H9 (cell line): Measurements from ENCODE around the gene PNKP. TPM values are rescaled to one million over a fixed set of nuclear protein-coding genes. Genes with fewer than 3 reads are reported as not detected.
A peak's percentile ranks its signal among the peaks of the same experiment; 100 is the strongest.

Source experiments
- DNase-seq: peaks from one replicate; pipeline ENCODE4 v3.0.0-alpha.2; 2017
- H2AFZ ChIP-seq: one replicate; pipeline ENCODE4 v1.6.1; 2013; ENCODE audit warnings: mild to moderate bottlenecking, low read length, control low read depth, moderate library complexity
- H2AK5ac ChIP-seq: 2 replicates; pipeline ENCODE4 v1.6.1; 2013; ENCODE audit warnings: low read length, control low read depth, mixed read lengths; ENCODE audit not compliant: insufficient read length
- H2BK120ac ChIP-seq: one replicate; pipeline ENCODE4 v1.6.1; 2013; ENCODE audit warnings: low read depth, mild to moderate bottlenecking, low read length, control low read depth, inconsistent platforms; ENCODE audit not compliant: poor library complexity, severe bottlenecking
- H2BK12ac ChIP-seq: 2 replicates; pipeline ENCODE4 v1.6.1; 2013; ENCODE audit warnings: low read length, control low read depth, mixed read lengths, low read depth; ENCODE audit not compliant: insufficient read length
- H2BK15ac ChIP-seq: 2 replicates; pipeline ENCODE4 v1.6.1; 2013; ENCODE audit warnings: low read depth, low read length, control low read depth
- H2BK20ac ChIP-seq: one replicate; pipeline ENCODE4 v1.6.1; 2013; ENCODE audit warnings: low read depth, mild to moderate bottlenecking, low read length, control low read depth, inconsistent platforms; ENCODE audit not compliant: poor library complexity, severe bottlenecking
- H2BK5ac ChIP-seq: 2 replicates; pipeline ENCODE4 v1.6.1; 2013; ENCODE audit warnings: low read length, control low read depth, mixed read lengths; ENCODE audit not compliant: insufficient read length
- H3K14ac ChIP-seq: 2 replicates; pipeline ENCODE4 v1.6.1; 2013; ENCODE audit warnings: low read length, control low read depth; ENCODE audit not compliant: insufficient read depth
- H3K18ac ChIP-seq: 2 replicates; pipeline ENCODE4 v1.6.1; 2013; ENCODE audit warnings: low read depth, mild to moderate bottlenecking, mixed read lengths, low read length, control low read depth; ENCODE audit not compliant: insufficient read length
- H3K23ac ChIP-seq: 2 replicates; pipeline ENCODE4 v1.6.1; 2013; ENCODE audit warnings: low read length, control low read depth, mixed read lengths, low read depth; ENCODE audit not compliant: insufficient read length
- H3K23me2 ChIP-seq: 2 replicates; pipeline ENCODE4 v1.6.1; 2013; ENCODE audit warnings: low read depth, mild to moderate bottlenecking, mixed read lengths, low read length, control low read depth; ENCODE audit not compliant: insufficient read length, poor library complexity, severe bottlenecking
- H3K27ac ChIP-seq: 2 replicates; pipeline ENCODE4 v1.5.1; 2013; ENCODE audit warnings: low read length, control low read depth, mixed read lengths, low read depth; ENCODE audit not compliant: insufficient read length
- H3K27me3 ChIP-seq: 2 replicates; pipeline ENCODE4 v1.6.1; 2013; ENCODE audit warnings: low read length, control low read depth, inconsistent platforms; ENCODE audit not compliant: insufficient read depth
- H3K4ac ChIP-seq: 2 replicates; pipeline ENCODE4 v1.6.1; 2013; ENCODE audit warnings: low read depth, mild to moderate bottlenecking, control low read depth, inconsistent platforms, low read length, moderate library complexity
- H3K4me1 ChIP-seq: 2 replicates; pipeline ENCODE4 v1.6.1; 2013; ENCODE audit warnings: low read length, control low read depth, inconsistent platforms; ENCODE audit not compliant: insufficient read depth
- H3K4me2 ChIP-seq: 2 replicates; pipeline ENCODE4 v1.6.1; 2013; ENCODE audit warnings: low read length, control low read depth, mixed read lengths; ENCODE audit not compliant: insufficient read length, insufficient read depth
- H3K56ac ChIP-seq: 2 replicates; pipeline ENCODE4 v1.6.1; 2013; ENCODE audit warnings: low read depth, mild to moderate bottlenecking, mixed read lengths, low read length, control low read depth; ENCODE audit not compliant: insufficient read length
- H3K79me1 ChIP-seq: 2 replicates; pipeline ENCODE4 v1.6.1; 2013; ENCODE audit warnings: low read depth, mild to moderate bottlenecking, moderate library complexity, low read length, control low read depth, inconsistent platforms; ENCODE audit not compliant: insufficient read depth, poor library complexity, severe bottlenecking
- H3K79me2 ChIP-seq: 2 replicates; pipeline ENCODE4 v1.6.1; 2013; ENCODE audit warnings: low read length, control low read depth, inconsistent platforms; ENCODE audit not compliant: insufficient read depth
- H3K9ac ChIP-seq: 2 replicates; pipeline ENCODE4 v1.6.1; 2013; ENCODE audit warnings: low read length, control low read depth, mixed read lengths; ENCODE audit not compliant: insufficient read length; ENCODE audit errors: extremely low read depth
- H3K9me3 ChIP-seq: one replicate; pipeline ENCODE4 v1.6.1; 2013; ENCODE audit warnings: low read depth, low read length, inconsistent platforms; ENCODE audit not compliant: control insufficient read depth
- H3T11ph ChIP-seq: one replicate; pipeline ENCODE4 v1.6.1; 2013; ENCODE audit warnings: mild to moderate bottlenecking, low read length, control low read depth, inconsistent platforms
- H4K20me1 ChIP-seq: one replicate; pipeline ENCODE4 v1.6.1; 2013; ENCODE audit not compliant: control insufficient read depth, insufficient read length, insufficient read depth
- H4K5ac ChIP-seq: 2 replicates; pipeline ENCODE4 v1.6.1; 2013; ENCODE audit warnings: low read depth, mild to moderate bottlenecking, mixed read lengths, low read length, control low read depth; ENCODE audit not compliant: insufficient read length
- H4K8ac ChIP-seq: replicated peaks from 2 replicates; pipeline ENCODE4 v1.6.1; 2013; ENCODE audit warnings: low read length, control low read depth, mixed read lengths, low read depth; ENCODE audit not compliant: insufficient read length
- H4K91ac ChIP-seq: 2 replicates; pipeline ENCODE4 v1.6.1; 2013; ENCODE audit warnings: low read depth, mild to moderate bottlenecking, moderate library complexity, mixed read lengths, low read length, control low read depth; ENCODE audit not compliant: insufficient read length
- H3K27ac Mint-ChIP-seq, 3 experiments: 2 replicates in 2 of 3; 3 replicates in 1 of 3; pipeline ENCODE4 v1.8.0; 2020 to 2021; ENCODE audit warnings: mixed read lengths in 3 of 3, mild to moderate bottlenecking in 1 of 3, moderate library complexity in 1 of 3
- H3K27me3 Mint-ChIP-seq: 2 replicates; pipeline ENCODE4 v1.8.0; 2021; ENCODE audit warnings: low read depth, mild to moderate bottlenecking, moderate library complexity, mixed read lengths
- H3K36me3 Mint-ChIP-seq, 3 experiments: 2 replicates in 2 of 3; 3 replicates in 1 of 3; pipeline ENCODE4 v1.8.0; 2020 to 2021; ENCODE audit warnings: low read depth in 3 of 3, mixed read lengths in 3 of 3; ENCODE audit not compliant: insufficient read depth in 1 of 3
- H3K4me1 Mint-ChIP-seq, 2 experiments: 2 replicates each; pipeline ENCODE4 v1.8.0; 2020; ENCODE audit warnings: mixed read lengths in 2 of 2
- H3K4me3 Mint-ChIP-seq, 2 experiments: 2 replicates in 1 of 2; 3 replicates in 1 of 2; pipeline ENCODE4 v1.8.0; 2020 to 2021; ENCODE audit warnings: mild to moderate bottlenecking in 2 of 2, mixed read lengths in 2 of 2, moderate library complexity in 1 of 2
- H3K9me3 Mint-ChIP-seq, 2 experiments: 2 replicates in 1 of 2; 3 replicates in 1 of 2; pipeline ENCODE4 v1.8.0; 2020; ENCODE audit warnings: mild to moderate bottlenecking in 2 of 2, mixed read lengths in 2 of 2, moderate library complexity in 1 of 2
- CTCF ChIP-seq: fragments of 200-600 bp; sonication (generic); conservative IDR thresholded peaks from 3 replicates; pipeline ENCODE4 v1.8.0; 2021; ENCODE audit warnings: antibody characterized with exemption, mild to moderate bottlenecking
- WGBS: extraction: QIAGEN DNeasy Blood & Tissue Kit; methylation state at CpG from one replicate; pipeline ENCODE4 v1.1.7; 2013; ENCODE audit warnings: missing lambda C conversion rate, low lambda C conversion rate, mixed read lengths; ENCODE audit not compliant: insufficient read length; ENCODE audit errors: extremely low coverage; 5-methylcytosine and 5-hydroxymethylcytosine counted together
- total RNA-seq: library from RNA; stranded (reverse); gene quantifications from 2 replicates; pipeline ENCODE4 v1.2.1, GENCODE V29; 2021

Gene PNKP
- total RNA-seq, 1 experiment from 2014 or later: 157 TPM

DNA sequence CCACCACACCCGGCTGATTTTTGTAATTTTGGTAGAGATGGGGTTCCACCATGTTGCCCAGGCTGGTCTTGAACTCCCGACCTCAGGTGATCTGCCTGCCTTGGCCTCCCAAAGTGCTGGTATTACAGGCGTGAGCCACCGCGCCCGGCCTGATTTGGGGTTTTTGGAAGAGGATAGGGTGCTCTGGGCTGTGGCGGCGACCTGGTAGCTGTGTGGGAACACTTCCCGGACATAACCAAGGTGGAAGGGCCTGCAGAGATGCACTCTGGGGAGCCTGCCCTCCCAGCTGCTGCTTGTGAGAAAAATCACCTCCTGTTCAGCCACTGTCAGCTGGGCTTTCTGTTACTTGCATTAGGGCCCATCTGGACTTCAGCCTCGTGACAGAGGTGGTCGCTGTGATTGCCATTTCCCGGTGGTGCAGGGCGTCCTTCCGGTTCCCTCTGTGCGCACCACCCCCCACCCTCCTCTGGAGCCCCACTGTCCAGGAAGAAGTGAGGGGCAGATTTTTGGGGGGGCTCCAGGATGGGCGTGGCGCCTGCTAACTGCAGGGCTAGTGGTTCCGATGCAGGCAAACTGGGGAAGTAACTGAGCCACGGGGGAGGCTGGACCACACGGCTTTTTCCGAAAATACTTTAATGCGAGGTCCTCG lies 21.8 kb upstream of the PNKP start:
- no peak overlapping the region for H3K14ac ChIP-seq
- no peaks in the 10 kb centered on the region for H3K79me2 ChIP-seq
- no peak overlapping the region for H4K91ac ChIP-seq
- no peak overlapping the region for H3K4me2 ChIP-seq
- no peak overlapping the region for H3K56ac ChIP-seq
- H2AK5ac ChIP-seq: no peak overlapping the region
- H2BK12ac ChIP-seq: no peak overlapping the region
- H3K23ac ChIP-seq: no peak overlapping the region
- no peak overlapping the region for H4K8ac ChIP-seq
- H4K5ac ChIP-seq: no peak overlapping the region
- WGBS: no CpG with 5 or more reads among the region's 23 CpGs
- no peak overlapping the region for H2BK5ac ChIP-seq
- no peak for TF ChIP-seq CTCF
- no peak for DNase-seq
- H3T11ph ChIP-seq: no peak overlapping the region
- no peaks in the 10 kb centered on the region for H3K4me1 ChIP-seq
- H2BK120ac ChIP-seq: no peak overlapping the region
- Mint-ChIP-seq H3K4me1 (peaks cover 3 to 21% of the 10 kb centered on the region in 2 experiments; a peak in 3 of 4 replicates), H3K4me3 (peak overlapping the region in 1 of 2 experiments; percentile 35; a peak in 2 of 5 replicates), H3K9me3 (peaks cover 0 to 11% of the 10 kb centered on the region in 2 experiments; a peak in 1 of 5 replicates), H3K27me3 (peaks cover 32% of the 10 kb centered on the region), H3K36me3 (peaks cover 25 to 33% (median 29%) of the 10 kb centered on the region in 3 experiments), H3K27ac (no peak overlapping the region; a peak in 1 of 7 replicates)
- no peak overlapping the region for H3K9ac ChIP-seq
- no peaks in the 10 kb centered on the region for H3K9me3 ChIP-seq
- H3K23me2 ChIP-seq: peaks cover 3% of the 10 kb centered on the region
- H3K27me3 ChIP-seq: no peaks in the 10 kb centered on the region; the same call in 1 of the 2 replicates
- no peaks in the 10 kb centered on the region for H3K79me1 ChIP-seq
- no peak overlapping the region for H3K27ac ChIP-seq
- H2AFZ ChIP-seq: no peak overlapping the region
- H2BK20ac ChIP-seq: no peak overlapping the region
- no peak overlapping the region for H3K4ac ChIP-seq
- H4K20me1 ChIP-seq: peaks cover 5% of the 10 kb centered on the region
- H2BK15ac ChIP-seq: no peak overlapping the region
- H3K18ac ChIP-seq: no peak overlapping the region
